ENCODE results near the gene HSPD1. TPM values are rescaled to one million over a fixed set of nuclear protein-coding genes. Genes with fewer than 3 reads are reported as not detected.

Gene HSPD1
- total and polyA plus RNA-seq, 2 of the 13 experiments (the other 11 are each of a cell fraction or from before 2014, with no cell fraction given) = 685 to 2,610 TPM

- TF ChIP-seq NFE2L1 (CRISPR knock-in tag; IDR thresholded peaks at IDR 0.05; ENCODE audit: borderline replicate concordance) = peak; percentile 56; the same call in 1 of the 2 replicates
- 0 out of 2 replicates have a peak, but pooled peaks have one; percentile 86 for TF ChIP-seq HOMEZ (CRISPR knock-in tag; IDR thresholded peaks at IDR 0.05; ENCODE audit: low read depth)
- no peak; the same call in 1 of the 2 replicates for TF ChIP-seq KDM6A (CRISPR knock-in tag; IDR thresholded peaks at IDR 0.05; ENCODE audit: low read depth)
- no peak for TF ChIP-seq ZNF678 (CRISPR knock-in tag; IDR thresholded peaks at IDR 0.05)
- TF ChIP-seq ZNF441 (CRISPR knock-in tag; IDR thresholded peaks at IDR 0.05; ENCODE audit: borderline replicate concordance) = peak; percentile 87; the same call in 1 of the 2 replicates
- TF ChIP-seq BORCS8-MEF2B (CRISPR knock-in tag; IDR thresholded peaks at IDR 0.05) = peak; percentile 72
- no peak for TF ChIP-seq GTF2F1 (IDR thresholded peaks at IDR 0.05; ENCODE audit: low read length)
- no peak for TF ChIP-seq RARA (CRISPR knock-in tag; IDR thresholded peaks at IDR 0.05)
- TF ChIP-seq HNRNPL (IDR thresholded peaks at IDR 0.05; ENCODE audit: low read depth, low read length) = 0 out of 2 replicates have a peak, but pooled peaks have one; percentile 59
- TF ChIP-seq NKX3-1 (CRISPR knock-in tag; IDR thresholded peaks at IDR 0.05) = peak; percentile 90; the same call in 1 of the 2 replicates
- peak; percentile 56; the same call in 1 of the 2 replicates for TF ChIP-seq ZNF792 (CRISPR knock-in tag; IDR thresholded peaks at IDR 0.05)
- no peak for TF ChIP-seq ZNF101 (CRISPR knock-in tag; IDR thresholded peaks at IDR 0.05; ENCODE audit: borderline replicate concordance, low read depth)
- TF ChIP-seq LBX2 (CRISPR knock-in tag; IDR thresholded peaks at IDR 0.05; ENCODE audit: borderline replicate concordance) = no peak
- peak; percentile 55 for TF ChIP-seq RXRA (CRISPR knock-in tag; IDR thresholded peaks at IDR 0.05)
- no peak for TF ChIP-seq JUNB (CRISPR knock-in tag; IDR thresholded peaks at IDR 0.05; ENCODE audit: borderline replicate concordance)
- no peak for TF ChIP-seq ATM (IDR thresholded peaks at IDR 0.05; ENCODE audit: borderline replicate concordance)
- TF ChIP-seq ZNF563 (CRISPR knock-in tag; IDR thresholded peaks at IDR 0.05) = peak; percentile 53
- peak; percentile 67 for TF ChIP-seq MEIS2 (CRISPR knock-in tag; IDR thresholded peaks at IDR 0.05)
- TF ChIP-seq ZNF83 (CRISPR knock-in tag; IDR thresholded peaks at IDR 0.05; ENCODE audit: borderline replicate concordance) = peak; percentile 70; the same call in 1 of the 2 replicates
- 0 out of 2 replicates have a peak, but pooled peaks have one; percentile 68 for TF ChIP-seq SMAD9 (CRISPR knock-in tag; IDR thresholded peaks at IDR 0.05)
- no peak for TF ChIP-seq NFKBIZ (CRISPR knock-in tag; IDR thresholded peaks at IDR 0.05)
- TF ChIP-seq SNAPC2 (CRISPR knock-in tag; IDR thresholded peaks at IDR 0.05) = peak; percentile 58; the same call in 1 of the 2 replicates
- no peak for TF ChIP-seq PLRG1 (conservative IDR thresholded peaks at IDR 0.05)
- TF ChIP-seq CHD2 (IDR thresholded peaks at IDR 0.05; ENCODE audit: low read depth, low read length) = peak; percentile 13; the same call in 1 of the 2 replicates
- peak; percentile 52; the same call in 1 of the 2 replicates for TF ChIP-seq ZNF749 (CRISPR knock-in tag; IDR thresholded peaks at IDR 0.05; ENCODE audit: borderline replicate concordance)
- TF ChIP-seq ARHGAP35 (CRISPR knock-in tag; IDR thresholded peaks at IDR 0.05; ENCODE audit: borderline replicate concordance) = peak; percentile 87; the same call in 1 of the 2 replicates
- no peak; the same call in 1 of the 2 replicates for TF ChIP-seq SIX4 (CRISPR knock-in tag; IDR thresholded peaks at IDR 0.05)
- peak; percentile 82 for TF ChIP-seq NFRKB (IDR thresholded peaks at IDR 0.05)
- TF ChIP-seq MLX (CRISPR knock-in tag; IDR thresholded peaks at IDR 0.05) = peak; percentile 71
These were observed 46.3 kb downstream of the HSPD1 start, which contains the start of gene COQ10B (continued) for GRCh38 chr2:197453123-197453913.
